Myocyte (in vitro differentiated cells): Measurements from ENCODE around the gene TUBB4B. TPM values are rescaled to one million over a fixed set of nuclear protein-coding genes. Genes with fewer than 3 reads are reported as not detected.

Experiments used
- DNase-seq: peaks from one replicate; pipeline ENCODE4 v3.0.0-alpha.2; 2012; ENCODE audit warnings: low read depth
- total RNA-seq: library from RNA; depleted of rRNA; stranded (reverse); fragments of >200 nt; gene quantifications from 2 replicates; pipeline ENCODE4 v1.2.3, GENCODE V29; 2014

Gene TUBB4B
- total RNA-seq, 1 donor from 2014 or later, result 249 TPM

DNA sequence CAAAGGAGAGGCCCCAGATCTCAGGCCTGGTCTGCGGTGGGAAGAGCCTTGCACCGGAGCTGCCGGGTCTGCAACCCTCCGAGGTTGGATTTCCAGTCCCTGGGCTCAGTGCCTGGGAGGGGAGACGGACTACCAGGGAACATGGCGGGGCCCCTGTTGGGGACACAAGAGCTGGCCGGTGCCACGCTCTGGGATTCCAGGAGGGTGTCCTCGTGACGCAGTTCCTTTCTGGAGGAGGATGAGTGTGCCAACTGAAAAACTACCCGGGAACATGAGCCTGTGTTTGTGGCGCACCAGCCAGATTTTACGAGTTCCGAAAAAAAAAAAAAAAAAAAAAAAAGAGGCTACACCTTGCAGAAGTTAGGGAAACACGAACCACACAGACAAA, 52.0 kb downstream of the TUBB4B start:
- DNase-seq, result no peak

Other genes with a start within 250 kb of the TUBB4B start
- 57.3 and 67.3 TPM in 2 replicates for gene PAXX, start 248.9 kb upstream of the TUBB4B start, total RNA-seq
- not detected in 2 replicates for gene CLIC3, start 244.7 kb upstream of the TUBB4B start, total RNA-seq
- gene ABCA2, start 213.1 kb upstream of the TUBB4B start, total RNA-seq, result 21.1 and 26.3 TPM in 2 replicates
- not detected in 2 replicates for gene FUT7, start 209.2 kb upstream of the TUBB4B start, total RNA-seq
- gene NPDC1, start 195.1 kb upstream of the TUBB4B start, total RNA-seq, result 4.8 TPM in 2 replicates
- gene ENTPD2, start 187.2 kb upstream of the TUBB4B start, total RNA-seq, result 0.13 and 0.68 TPM in 2 replicates
- 1.9 and 4.7 TPM in 2 replicates for gene SAPCD2, start 170.7 kb upstream of the TUBB4B start, total RNA-seq
- 40.2 and 46.4 TPM in 2 replicates for gene UAP1L1, start 163.8 kb upstream of the TUBB4B start, total RNA-seq
- 75.5 and 76.6 TPM in 2 replicates for gene MAN1B1, start 154.3 kb upstream of the TUBB4B start, total RNA-seq
- gene DPP7, start 126.6 kb upstream of the TUBB4B start, total RNA-seq, result 132 and 142 TPM in 2 replicates
- gene GRIN1, start 102.1 kb upstream of the TUBB4B start, total RNA-seq, result 0.05 TPM in 1 of 2 replicates, not detected in the other
- not detected in 2 replicates for gene LRRC26, start 71.2 kb upstream of the TUBB4B start, total RNA-seq
- gene TMEM210, start 69.2 kb upstream of the TUBB4B start, total RNA-seq, result not detected in 2 replicates
- gene ANAPC2, start 52.7 kb upstream of the TUBB4B start, total RNA-seq, result 28.7 and 30.6 TPM in 2 replicates
- 143 and 158 TPM in 2 replicates for gene SSNA1, start 52.6 kb upstream of the TUBB4B start, total RNA-seq
- gene TPRN, start 40.5 kb upstream of the TUBB4B start, total RNA-seq, result 19.5 and 25.3 TPM in 2 replicates
- 39.2 and 48.4 TPM in 2 replicates for gene TMEM203, start 35.6 kb upstream of the TUBB4B start, total RNA-seq
- 6.1 and 10.5 TPM in 2 replicates for gene NDOR1, start 35.6 kb upstream of the TUBB4B start, total RNA-seq
- gene RNF208, start 19.0 kb upstream of the TUBB4B start, total RNA-seq, result 0.21 and 0.36 TPM in 2 replicates
- 1.4 and 2.0 TPM in 2 replicates for gene CYSRT1, start 16.1 kb upstream of the TUBB4B start, total RNA-seq
- not detected in 2 replicates for gene RNF224, start 13.8 kb upstream of the TUBB4B start, total RNA-seq
- 0.56 and 0.62 TPM in 2 replicates for gene SLC34A3, start 10.4 kb upstream of the TUBB4B start, total RNA-seq
- not detected in 2 replicates for gene STPG3, start 10.0 kb downstream of the TUBB4B start, total RNA-seq
- gene NELFB, start 14.0 kb downstream of the TUBB4B start, total RNA-seq, result 37.3 and 48.3 TPM in 2 replicates
- 1.1 and 3.6 TPM in 2 replicates for gene TOR4A, start 36.4 kb downstream of the TUBB4B start, total RNA-seq
- gene NRARP, start 61.0 kb downstream of the TUBB4B start, total RNA-seq, result 1.2 and 2.0 TPM in 2 replicates
- gene EXD3, start 181.9 kb downstream of the TUBB4B start, total RNA-seq, result 12.5 and 15.3 TPM in 2 replicates
- 1.2 and 3.1 TPM in 2 replicates for gene NOXA1, start 182.1 kb downstream of the TUBB4B start, total RNA-seq
- 0.19 and 0.31 TPM in 2 replicates for gene ENTPD8, start 200.1 kb downstream of the TUBB4B start, total RNA-seq
- gene NSMF, start 218.0 kb downstream of the TUBB4B start, total RNA-seq, result 53.9 and 69.9 TPM in 2 replicates